GM19238 (cell line): ENCODE measurements around the gene CD2.
A peak's percentile ranks its signal among the peaks of the same experiment; 100 is the strongest.

Source experiments
- DNase-seq: peaks from one replicate; pipeline ENCODE4 v3.0.0; 2011; ENCODE audit warnings: low spot score; ENCODE audit not compliant: insufficient read length

The CD2 gene

DNA sequence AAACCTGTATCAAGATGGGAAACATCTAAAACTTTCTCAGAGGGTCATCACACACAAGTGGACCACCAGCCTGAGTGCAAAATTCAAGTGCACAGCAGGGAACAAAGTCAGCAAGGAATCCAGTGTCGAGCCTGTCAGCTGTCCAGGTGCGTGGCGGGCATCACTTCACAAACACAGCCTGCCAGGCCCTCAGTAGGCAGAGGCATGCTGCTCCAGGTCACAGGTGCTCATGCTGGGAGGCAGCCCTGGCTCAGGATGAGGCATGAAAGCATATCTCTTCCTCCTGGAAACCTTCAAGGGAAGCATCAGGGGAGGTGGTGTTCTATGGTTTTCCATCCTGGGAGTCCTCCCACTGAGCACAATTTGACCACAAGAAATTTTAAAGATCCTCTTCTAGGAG lies 6.3 kb downstream of the CD2 start:
- DNase-seq, result no peak

DNA sequence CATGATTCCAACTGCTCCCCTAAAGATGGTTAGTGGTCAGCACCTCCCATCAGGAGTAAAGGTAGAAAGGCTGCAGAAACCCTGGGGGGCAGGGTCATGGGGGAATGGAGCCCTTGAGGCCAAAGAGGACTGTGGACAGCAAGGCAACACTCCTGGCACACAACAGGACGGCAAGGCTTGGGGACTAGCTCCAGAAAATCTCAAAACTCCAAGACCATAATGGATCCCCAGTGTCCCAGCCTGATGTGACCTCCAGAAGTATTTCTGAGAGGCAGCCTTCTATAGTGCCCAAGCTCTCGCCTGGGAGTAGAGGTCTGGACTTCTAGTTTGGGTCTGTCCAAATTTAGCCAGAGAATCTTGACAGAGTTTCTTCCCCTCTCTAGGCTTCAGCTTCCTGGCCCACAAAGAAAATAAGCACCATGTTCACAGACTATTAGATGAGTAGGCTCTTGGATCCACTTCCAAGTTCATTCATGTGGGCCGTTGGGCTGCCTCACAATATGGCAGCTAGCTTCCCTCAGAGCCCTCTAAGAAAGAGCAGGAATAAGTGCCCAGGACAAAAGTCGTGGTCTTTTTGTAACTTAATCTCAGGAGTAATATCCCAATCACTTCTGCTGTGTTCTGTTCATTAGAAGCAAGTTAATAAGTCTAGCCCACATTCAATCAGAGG lies 6.9 kb downstream of the CD2 start:
- DNase-seq, result no peak

DNA sequence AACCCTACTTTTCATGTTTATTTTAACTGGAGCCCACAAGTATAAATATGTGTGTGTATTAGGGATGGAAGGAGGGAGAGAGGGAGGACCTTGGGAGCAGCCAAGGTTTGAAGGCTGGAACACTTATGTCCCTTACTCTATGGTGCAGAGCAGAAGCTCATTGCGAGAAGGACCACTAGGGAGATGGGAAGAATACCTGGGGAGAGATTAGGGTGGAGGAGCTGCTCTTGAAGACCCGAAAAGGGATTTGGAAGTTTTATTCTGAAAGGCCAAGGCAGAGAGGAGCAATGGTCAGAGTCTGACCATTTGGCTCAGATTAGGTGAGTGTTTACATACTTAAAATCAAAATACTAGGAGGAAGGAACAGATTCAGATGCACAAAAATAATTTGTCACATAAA lies 8.1 kb downstream of the CD2 start:
- DNase-seq, result no peak

DNA sequence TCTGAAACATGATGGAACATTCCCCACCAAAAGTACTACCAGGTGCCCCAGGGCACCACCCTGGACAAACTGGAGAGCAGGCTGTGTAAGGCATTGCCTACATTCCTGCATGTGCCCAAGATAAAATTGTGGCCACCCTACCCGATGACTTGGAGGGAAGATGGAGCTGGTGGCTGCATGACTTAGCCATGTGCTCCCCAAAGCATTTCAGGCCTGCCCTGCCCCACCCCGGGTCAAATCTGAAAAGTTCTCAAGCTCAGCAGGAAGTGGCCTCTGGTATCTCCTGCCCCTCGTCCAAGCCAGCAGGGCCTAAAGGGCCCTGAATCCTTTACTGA lies 8.5 kb downstream of the CD2 start:
- no peak for DNase-seq

DNA sequence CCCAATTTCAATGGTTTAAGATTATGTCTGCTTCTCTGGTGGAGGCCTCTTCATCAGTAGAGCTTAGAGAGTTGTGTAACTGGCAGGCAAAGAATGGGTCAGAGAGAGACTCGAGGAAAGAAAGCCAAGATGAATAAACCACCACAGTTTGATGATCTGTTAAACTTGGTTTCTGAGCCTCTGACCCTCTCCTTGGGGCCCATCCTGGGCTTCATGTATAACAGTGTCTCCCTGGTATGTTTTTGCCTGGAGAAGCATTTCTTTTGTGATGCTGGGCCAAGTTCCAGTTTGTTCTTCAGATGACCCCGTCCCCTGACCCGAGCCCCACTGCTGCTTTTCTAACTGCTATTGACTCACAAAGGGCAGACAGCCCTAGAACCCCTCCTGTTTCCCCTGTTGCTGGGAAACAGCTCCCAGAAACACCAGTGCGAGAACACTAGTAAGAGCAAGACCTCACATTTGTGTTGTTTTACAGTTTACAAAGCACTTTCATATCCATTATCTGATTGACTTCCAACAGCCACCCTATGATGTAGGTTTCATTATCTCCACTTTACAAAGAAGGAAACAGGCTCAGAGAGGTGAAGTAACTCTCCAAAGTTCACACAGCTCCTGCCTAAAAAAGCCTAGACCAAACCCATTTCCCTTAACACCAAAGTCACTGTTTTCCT lies 9.0 kb downstream of the CD2 start:
- no peak for DNase-seq

DNA sequence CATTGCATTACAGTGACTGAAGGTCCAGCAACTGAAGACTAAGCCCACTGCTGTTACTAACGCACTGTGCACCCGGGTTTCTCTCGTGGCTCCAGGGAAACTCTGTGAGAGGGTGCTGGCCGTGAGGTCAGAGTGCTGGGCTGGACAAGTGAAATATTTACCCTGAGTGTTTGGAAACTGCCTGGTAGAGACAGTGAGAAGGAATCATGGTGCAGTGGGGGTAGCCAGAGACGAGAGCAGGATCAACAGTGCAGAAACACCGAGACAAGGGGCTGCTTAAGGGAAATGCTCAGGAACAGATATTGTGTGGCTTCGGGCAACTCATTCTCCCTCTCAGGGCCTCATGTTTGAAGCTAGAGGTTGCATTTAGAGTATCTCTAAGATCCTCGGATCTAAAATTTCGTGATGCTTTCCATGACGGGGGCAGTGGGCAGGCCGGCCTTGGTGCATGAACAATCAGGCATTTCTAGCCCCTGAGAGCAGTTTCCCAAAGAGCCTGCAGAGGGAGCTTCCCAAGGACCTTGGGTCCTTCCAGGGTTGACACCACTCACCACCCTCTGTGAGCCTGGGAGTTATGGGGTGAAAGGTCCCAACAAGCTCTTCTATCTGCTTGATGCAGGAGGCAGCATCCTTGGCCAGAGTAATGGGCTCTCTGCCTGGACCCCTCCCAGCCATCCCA lies 9.7 kb downstream of the CD2 start:
- no peak for DNase-seq

DNA sequence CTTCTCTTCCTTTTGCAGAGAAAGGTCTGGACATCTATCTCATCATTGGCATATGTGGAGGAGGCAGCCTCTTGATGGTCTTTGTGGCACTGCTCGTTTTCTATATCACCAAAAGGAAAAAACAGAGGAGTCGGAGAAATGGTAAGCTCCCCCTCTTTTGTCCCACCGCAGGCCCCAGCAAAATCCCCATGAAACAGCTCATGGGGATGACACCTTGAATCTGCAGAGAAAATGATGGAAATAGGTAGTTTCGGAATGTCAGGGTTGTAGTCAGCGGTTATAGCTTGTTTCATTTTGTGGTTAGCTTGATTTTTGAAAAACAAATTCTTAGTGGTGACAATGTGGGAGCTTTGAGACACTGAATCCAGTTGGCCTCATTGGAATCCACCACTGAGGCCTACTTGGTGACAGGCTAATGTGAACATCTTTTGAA lies 10.3 kb downstream of the CD2 start:
- no peak for DNase-seq

DNA sequence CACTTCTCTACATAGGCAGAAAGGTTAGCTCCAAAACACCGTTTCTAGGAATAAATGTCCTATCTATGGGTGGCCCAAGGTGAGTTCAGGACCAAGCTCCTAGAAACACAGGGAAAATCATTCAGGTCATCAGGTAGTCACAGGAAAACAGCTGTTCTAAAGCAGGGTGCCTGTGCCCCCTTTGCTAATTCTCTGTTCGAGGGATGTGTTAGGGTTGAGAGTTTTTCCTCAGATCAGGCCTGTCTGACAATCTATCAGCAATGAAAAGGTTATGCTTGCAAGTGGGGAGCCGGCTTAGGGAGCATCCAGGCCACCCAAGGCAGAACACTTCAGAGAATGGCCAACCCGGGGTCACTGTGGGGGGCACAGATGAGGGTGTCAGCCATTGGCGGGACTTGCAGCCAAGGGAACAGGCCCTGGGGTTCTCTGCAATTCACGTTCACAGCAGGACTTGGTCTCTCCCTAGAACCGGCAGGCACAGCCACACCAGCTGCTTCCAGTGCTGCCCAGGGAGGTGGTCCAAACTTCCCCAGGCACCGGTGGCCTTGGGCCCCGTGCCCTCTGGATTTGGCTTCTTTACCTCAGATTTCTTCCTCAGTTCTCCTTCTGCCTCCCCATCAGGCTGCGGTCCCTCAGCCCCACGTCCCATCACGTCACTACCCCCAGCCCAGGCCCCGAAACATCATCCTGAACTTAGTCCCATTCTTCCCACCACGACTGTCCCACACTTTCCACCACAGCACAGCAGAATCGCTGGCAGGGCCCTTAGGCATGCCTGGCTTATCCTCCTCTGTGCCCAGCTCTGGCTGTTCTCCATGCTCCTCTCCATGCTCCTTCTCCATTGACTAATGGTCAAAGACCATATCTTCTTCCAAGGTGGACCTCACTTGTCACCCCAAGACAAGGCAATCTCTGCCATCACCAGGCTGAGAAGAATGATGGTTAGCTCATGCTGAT lies 11.0 kb downstream of the CD2 start:
- DNase-seq, result no peak

DNA sequence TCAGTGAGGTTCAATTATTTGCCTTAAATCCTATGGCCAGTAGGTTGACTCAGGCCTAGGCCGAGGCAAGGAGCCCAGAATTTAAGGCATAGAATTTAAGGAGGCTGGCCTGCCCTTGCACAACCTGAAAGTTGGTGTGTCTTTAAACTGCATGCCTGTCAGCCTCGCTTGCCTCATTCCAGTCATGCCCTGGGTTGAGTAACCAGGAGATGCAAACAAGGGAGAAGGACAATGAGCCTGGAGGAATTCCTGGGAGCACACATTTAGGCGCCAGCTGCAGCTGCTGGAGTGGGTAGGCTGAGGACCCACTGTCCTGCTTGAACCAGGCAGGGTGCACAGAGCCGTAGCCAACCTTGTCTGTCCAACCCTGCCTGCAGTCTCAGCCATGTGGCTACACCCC lies 11.7 kb downstream of the CD2 start:
- DNase-seq, result no peak

DNA sequence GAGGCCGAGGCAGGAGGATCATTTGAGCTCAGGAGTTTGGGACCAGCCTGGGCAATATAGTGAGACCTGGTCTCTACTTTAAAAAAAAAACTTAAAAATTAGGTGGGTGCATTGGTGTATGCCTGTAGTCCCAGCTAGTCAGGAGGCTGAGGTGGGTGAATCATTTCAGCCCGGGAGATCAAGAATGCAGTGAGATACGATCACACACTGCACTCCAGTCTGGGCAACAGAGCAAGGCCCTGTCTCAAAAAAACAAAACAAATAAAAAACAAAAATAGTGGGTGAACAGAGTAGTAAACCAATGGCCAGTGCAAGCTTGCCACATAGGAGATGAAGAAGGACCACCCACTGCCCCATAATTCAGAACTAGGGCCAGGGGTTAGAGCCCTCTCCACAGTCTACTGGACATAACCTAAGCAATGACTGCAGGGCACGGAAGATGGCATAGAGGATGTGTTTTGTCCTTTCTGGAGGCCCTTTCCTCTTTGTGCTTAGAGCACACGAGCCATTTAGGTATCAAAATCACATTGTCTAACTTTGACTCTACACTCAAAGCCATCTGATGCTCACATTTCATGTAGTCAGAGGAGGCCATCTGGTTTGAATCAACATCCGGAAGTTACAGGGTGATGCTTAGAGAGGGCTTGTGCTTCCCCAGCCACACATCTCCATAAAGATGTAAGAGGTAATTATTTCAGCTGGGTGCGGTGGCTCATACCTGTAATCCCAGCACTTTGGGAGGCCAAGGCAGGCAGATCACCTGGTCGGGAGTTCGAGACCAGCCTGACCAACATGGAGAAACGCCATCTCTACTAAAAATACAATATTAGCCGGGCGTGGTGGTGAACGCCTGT lies 12.6 kb downstream of the CD2 start:
- no peak for DNase-seq

DNA sequence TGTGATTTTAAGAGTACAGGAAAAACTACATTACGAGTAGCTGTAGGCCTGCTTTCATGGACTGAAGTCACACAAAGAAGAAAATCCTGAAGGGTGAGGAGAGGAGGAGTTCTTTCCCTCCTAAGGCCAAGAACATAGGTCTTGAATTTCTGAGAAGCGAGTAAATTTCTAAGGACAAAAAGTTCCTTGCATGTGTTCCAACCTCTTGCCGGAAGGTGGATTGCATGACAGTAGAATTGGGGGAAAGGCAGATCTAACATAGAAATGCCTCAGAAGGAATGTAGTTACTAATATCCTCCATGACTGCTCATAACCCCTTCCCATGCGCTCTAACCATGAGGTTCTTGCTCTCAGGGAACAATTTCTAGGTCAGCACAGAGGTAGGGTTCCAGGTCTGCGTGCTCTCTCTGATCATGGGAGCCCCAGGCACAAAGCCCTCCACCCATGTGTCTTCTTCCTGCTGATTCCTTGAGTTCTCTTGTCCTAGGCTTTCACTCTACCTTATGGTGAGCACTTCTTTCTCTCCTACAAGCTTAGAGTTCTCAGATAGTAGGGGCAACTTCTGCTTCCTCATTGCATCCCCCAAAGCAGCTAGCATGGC lies 13.7 kb downstream of the CD2 start:
- DNase-seq, result no peak

DNA sequence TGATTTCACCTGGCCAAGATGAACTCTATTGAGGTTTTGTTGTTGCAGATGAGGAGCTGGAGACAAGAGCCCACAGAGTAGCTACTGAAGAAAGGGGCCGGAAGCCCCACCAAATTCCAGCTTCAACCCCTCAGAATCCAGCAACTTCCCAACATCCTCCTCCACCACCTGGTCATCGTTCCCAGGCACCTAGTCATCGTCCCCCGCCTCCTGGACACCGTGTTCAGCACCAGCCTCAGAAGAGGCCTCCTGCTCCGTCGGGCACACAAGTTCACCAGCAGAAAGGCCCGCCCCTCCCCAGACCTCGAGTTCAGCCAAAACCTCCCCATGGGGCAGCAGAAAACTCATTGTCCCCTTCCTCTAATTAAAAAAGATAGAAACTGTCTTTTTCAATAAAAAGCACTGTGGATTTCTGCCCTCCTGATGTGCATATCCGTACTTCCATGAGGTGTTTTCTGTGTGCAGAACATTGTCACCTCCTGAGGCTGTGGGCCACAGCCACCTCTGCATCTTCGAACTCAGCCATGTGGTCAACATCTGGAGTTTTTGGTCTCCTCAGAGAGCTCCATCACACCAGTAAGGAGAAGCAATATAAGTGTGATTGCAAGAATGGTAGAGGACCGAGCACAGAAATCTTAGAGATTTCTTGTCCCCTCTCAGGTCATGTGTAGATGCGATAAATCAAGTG lies 14.3 kb downstream of the CD2 start:
- no peak for DNase-seq

DNA sequence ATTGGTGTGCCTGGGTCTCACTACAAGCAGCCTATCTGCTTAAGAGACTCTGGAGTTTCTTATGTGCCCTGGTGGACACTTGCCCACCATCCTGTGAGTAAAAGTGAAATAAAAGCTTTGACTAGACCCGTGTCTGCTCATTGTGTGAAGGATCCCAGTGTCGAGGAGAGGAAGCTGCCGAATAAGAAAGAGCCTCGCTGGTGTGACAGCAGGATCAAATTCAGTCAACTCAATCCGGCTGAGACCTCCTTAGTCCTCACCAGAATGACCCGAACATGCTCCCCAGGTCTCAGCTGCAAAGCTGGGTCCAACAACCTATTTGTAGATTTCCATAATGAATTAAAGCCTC lies 14.8 kb downstream of the CD2 start:
- no peak for DNase-seq

DNA sequence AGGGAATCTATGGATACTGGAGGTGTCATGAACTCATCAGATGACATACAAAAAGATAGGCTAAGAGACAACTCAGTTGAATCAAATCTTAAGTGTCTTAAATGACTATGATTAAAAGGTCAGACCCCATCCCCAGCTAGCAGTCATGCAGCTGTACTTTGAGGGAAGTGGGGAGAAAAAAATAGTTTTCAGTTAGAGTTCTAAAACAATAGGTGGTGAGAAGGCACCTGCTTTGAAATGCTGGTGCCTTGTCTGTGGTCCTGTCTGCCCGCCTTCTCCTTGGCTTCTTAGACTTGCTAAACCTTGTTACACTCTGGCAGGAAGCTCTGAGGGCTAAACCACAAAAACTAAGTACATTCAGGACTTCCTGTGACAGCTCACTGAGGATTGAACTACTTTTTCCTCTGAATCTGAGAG lies 15.3 kb downstream of the CD2 start:
- peak; percentile 31 for DNase-seq

DNA sequence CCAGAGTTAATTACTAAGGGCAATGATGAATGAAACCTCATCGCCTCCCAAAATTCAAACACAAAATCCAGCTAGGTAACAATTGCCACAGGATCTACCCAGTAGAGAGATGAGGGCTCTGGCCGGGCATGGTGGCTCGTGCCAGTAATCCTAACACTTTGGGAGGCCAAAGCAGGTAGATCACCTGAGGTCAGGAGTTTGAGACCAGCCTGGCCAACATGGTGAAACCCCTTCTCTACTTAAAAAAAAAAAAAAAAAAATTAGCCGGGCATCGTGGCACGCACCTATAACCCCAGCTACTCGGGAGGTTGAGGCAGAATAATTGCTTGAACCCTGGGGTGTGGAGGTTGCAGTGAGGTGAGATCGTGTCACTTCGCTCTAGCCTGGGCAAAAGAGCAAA lies 15.8 kb downstream of the CD2 start:
- no peak for DNase-seq

DNA sequence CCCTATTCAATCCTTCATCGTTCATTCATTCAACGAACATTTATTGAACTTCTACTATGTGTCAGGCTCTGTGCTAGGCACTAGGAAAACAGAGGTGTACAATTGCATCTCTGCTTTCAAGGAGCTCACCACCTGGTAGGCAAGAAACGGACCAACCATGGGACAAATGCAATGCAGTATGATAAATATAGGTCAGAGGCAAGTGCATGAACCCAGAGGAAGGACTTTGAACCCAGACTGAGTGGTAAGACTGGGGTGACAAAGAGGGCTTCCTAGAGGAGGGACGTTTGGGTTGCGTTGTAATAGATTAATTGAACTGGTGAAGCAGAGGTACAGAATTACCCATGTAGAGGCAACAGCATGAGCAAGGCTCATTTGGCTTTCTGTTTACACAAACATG lies 16.4 kb downstream of the CD2 start:
- DNase-seq, result no peak

DNA sequence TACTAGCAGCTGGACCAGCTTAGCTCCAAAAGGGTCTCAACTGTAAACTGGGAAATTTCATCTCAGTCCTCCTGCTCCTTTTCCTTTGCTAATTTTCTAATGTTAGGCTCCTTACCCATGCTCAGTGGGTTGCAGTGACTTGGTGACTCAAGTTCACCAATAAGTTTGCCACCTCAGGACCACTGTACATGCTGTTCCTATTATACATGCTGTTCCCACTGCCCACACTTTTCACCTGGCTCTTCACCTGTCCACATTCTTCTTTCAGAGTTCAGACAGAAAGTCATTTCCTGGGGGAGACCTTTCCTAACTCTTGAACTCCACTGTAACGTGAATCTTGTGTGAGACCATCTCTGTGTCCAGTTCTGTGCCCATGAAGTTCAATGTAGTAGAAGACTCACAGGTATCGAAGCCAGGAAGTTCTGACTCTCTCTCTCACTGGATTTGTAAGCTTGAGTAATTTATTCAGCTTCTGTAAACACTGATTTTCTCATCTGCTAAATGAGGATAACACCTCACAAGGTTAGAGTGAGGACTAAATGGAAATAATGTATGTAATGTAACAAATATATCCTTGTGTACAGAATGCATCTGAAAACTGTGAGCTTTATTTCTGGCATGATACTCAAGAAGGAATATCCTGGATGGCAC lies 17.9 kb downstream of the CD2 start:
- no peak for DNase-seq

DNA sequence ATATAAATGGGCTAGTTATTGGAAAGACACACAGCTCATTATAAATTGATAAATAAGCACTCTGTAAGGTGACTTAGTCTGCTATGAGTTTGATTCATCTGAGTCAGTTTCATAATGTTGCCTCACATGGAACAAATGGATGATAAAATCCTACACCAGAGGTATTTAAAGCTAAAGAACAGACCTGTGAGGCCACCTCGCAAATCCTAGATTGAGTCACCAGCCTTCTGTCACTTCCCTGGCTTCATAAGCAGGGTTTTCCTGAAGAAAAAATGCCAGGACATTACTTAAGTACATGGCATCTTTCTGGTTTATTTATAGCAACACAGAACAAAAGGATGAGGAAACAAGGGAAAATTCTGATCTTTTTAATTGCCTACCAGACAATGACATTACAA lies 18.4 kb downstream of the CD2 start:
- no peak for DNase-seq

DNA sequence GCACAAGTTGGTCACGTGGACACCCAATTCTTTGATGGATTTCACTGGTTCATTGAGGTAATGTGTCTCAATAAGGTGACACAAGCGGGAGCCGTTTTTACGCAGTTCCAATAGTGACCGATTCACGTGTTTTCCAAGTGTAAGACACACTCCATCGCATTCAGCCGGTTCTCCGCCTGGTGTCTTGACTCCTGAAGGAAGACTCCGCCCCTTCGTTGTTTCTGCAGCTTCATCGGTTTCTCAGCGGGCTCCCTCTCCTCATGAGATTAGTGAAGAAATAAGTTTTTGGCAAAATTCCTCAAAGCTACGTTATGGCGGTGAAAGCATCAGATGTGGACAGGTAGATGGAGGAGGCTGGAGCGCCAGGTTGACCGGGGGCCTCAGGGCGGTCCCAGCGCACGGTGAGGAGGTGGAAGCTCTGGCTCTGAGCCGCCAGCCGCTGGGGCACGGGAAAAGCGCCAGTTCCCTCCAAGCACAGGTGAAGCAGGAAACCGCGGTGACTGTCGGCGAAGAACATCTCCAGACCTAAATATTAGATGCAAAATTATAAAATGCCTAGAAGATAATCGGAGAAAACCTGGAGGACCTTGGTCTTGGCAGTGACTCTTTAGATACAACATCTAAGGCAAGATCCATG lies 21.0 kb downstream of the CD2 start:
- DNase-seq, result no peak
